Ascending aorta (tissue), 2 donors: ENCODE data around the gene STK32C. TPM values are rescaled to one million over a fixed set of nuclear protein-coding genes. Genes with fewer than 3 reads are reported as not detected.

Experiments
- DNase-seq, 2 donors: peaks; one replicate each; pipeline ENCODE4 v3.0.0-alpha.2; 2019; ENCODE audit warnings: low spot score in 2 of 2
- H3K27ac ChIP-seq, 2 donors: fragments of 200-600 bp; sonication (generic); one replicate each; pipeline ENCODE4 v1.5.1; 2016 to 2017; ENCODE audit warnings: mild to moderate bottlenecking in 1 of 2
- H3K27me3 ChIP-seq: fragments of 200-600 bp; sonication (generic); one replicate; pipeline ENCODE4 v1.5.1; 2017
- H3K36me3 ChIP-seq, 2 donors: fragments of 200-600 bp; sonication (generic); one replicate each; pipeline ENCODE4 v1.5.1; 2016
- H3K4me1 ChIP-seq, 2 donors: fragments of 200-600 bp; sonication (generic); one replicate each; pipeline ENCODE4 v1.5.1; 2016 to 2017; ENCODE audit warnings: mild to moderate bottlenecking in 1 of 2
- H3K4me3 ChIP-seq, 2 donors: fragments of 200-600 bp; sonication (generic); one replicate each; pipeline ENCODE4 v1.5.1; 2016 to 2017; ENCODE audit warnings: mild to moderate bottlenecking in 1 of 2
- H3K9me3 ChIP-seq, 2 donors: fragments of 200-600 bp; sonication (generic); one replicate each; pipeline ENCODE4 v1.5.1; 2016
- intact Hi-C: fragments of 100-400 bp; cut with DNase I; formaldehyde crosslinking; loops from one replicate; pipeline ENCODE4 v1.15.1; 2023
- total RNA-seq: library from RNA; depleted of rRNA; stranded (reverse); fragments of >200 nt; gene quantifications from one replicate; pipeline ENCODE4 v1.1.0, GENCODE V29; 2016
- TF ChIP-seq, protein P1 (sequence below), 3 experiments: fragments of 200-600 bp in 2 of 3; fragments of 450-650 bp in 1 of 3; sonication (generic) in 2 of 3; IDR thresholded peaks; one replicate each; pipeline ENCODE4 v1.5.1; 2016 to 2019; ENCODE audit warnings: antibody characterized with exemption in 3 of 3, mild to moderate bottlenecking in 1 of 3, moderate library complexity in 1 of 3

STK32C gene
- total RNA-seq, 1 donor from 2014 or later, result 16.2 TPM

DNA sequence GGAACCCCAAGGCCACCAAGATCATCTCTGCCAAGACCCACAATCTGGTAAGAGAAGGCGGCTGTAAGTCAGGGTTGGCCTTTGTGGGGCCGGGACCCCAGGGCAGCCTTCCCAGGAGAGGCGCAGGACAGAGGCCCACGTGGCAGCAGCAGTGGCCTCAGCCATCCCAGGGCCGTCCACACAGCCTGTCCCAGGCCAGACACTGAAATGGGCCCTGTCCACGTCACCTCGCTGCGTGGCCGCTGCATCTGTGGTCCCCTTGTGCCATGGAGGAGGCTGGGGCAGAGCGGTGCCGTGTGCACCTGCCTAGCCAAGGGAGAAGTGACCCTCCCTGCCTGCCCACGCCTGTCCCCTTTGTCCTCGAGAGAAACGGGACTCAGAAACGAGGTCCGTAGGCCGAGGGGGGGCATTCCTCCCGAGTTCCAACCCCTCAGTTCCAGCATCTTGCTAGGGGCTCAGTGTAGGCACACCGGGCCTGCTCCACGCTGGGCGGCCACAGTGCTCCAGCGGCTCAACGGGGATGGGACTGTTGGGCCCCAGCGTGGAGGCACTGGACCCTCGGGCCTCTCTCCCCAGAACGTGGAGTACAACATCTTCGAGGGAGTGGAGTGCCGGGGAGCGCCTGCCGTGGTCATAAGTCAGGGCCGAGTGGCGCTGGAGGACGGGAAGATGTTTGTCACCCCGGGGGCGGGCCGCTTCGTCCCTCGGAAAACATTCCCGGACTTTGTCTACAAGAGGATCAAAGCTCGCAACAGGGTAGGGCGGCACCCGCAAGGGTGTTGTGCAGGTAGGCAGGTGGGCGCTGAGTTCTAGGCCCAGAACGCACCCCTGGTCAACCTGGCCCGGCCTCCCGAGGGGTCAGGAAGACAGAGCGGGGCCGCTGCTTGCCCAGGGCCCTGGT, 105.4 kb downstream of the STK32C start:
- Histone ChIP-seq H3K27me3 (no peaks in the 10 kb centered on the region), H3K36me3 (no peaks in the 10 kb centered on the region), H3K4me1 (no peaks in the 10 kb centered on the region), H3K27ac (no peak overlapping the region), H3K9me3 (no peaks in the 10 kb centered on the region), H3K4me3 (no peak overlapping the region)
- intact Hi-C loops, result no loop called here
- TF ChIP-seq, protein P1, sequence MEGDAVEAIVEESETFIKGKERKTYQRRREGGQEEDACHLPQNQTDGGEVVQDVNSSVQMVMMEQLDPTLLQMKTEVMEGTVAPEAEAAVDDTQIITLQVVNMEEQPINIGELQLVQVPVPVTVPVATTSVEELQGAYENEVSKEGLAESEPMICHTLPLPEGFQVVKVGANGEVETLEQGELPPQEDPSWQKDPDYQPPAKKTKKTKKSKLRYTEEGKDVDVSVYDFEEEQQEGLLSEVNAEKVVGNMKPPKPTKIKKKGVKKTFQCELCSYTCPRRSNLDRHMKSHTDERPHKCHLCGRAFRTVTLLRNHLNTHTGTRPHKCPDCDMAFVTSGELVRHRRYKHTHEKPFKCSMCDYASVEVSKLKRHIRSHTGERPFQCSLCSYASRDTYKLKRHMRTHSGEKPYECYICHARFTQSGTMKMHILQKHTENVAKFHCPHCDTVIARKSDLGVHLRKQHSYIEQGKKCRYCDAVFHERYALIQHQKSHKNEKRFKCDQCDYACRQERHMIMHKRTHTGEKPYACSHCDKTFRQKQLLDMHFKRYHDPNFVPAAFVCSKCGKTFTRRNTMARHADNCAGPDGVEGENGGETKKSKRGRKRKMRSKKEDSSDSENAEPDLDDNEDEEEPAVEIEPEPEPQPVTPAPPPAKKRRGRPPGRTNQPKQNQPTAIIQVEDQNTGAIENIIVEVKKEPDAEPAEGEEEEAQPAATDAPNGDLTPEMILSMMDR (IDR thresholded peaks at IDR 0.05), result no peak
- DNase-seq, result no peak

DNA sequence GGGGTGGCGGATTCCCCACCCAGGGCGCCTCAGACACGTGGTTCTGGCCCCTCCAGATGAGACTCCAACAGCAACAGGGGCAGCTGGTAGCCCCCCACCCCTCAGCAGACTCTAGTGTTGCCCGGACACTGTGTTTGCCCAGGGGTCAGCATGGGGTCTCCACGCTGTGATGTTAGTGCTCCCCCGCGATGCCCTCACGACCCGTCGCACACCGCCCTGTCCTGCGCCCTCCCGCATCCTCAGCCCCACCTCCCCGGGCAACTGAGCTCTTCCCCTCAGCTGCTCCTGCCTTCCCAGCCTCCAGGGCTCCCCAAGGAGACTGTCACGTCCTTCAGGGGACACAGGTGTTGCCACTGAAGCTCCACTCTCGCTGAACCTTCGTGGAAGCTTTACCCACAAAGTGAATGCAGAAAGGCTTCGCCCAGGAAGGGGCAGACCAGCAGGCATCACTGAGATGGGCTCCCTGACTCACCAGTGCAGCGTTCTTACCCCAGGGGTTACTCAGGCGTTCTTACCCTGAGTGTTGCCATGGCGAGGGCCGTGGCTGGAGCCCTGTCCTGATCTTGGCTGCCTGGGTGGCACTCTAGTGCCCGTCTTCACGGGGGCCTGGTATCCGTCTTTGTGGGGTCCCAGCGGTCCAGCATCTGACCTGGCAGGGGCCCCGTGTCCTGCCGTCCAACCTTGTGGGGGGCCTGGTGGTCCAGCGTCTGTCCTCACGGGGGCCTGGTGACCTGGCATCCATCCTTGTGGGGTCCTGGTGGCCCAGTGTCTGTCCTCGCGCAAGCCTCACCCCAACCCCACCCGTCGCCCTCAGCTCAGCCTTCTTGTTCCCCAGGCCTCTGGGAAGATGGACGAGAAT, 106.4 kb downstream of the STK32C start:
- Histone ChIP-seq H3K27ac (no peak overlapping the region), H3K27me3 (no peaks in the 10 kb centered on the region), H3K4me1 (no peaks in the 10 kb centered on the region), H3K36me3 (no peaks in the 10 kb centered on the region), H3K4me3 (no peak overlapping the region), H3K9me3 (no peaks in the 10 kb centered on the region)
- intact Hi-C loops, result no loop called here
- DNase-seq, result no peak
- TF ChIP-seq, protein P1 (IDR thresholded peaks at IDR 0.05), result no peak

DNA sequence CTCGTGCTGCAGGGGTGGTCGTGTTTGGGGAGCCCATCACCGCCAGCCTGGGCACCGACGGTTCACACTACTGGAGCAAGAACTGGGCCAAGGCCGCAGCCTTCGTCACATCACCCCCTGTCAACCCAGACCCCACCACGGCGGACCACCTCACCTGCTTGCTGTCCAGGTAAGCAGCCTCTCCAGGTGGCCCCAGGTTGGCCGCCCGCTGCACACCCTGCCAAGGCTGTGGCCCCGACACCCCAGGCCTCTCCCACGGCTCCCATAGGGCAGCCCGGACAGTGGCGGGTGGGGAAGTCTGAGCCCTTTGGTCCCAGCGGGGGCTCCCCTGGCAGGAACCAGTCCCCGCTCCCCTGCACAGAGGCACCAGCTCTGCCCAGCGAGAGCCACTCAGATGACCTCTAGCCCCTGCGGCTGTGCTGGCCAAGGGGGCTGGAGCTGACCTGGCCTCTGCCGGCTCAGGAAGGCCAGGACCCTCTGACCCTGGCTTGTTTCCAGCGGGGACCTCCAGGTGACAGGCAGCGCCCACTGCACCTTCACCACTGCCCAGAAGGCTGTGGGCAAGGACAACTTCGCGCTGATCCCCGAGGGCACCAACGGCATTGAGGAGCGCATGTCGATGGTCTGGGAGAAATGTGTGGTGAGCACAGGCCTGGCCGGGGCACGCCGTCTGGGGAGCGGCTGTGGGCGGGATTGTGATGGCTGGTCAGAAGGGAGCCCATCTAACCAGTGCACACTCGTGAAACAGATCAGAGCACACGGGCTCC, 107.2 kb downstream of the STK32C start:
- no peak for DNase-seq
- Histone ChIP-seq H3K9me3 (no peaks in the 10 kb centered on the region), H3K36me3 (no peaks in the 10 kb centered on the region), H3K27ac (no peak overlapping the region), H3K4me1 (no peaks in the 10 kb centered on the region), H3K4me3 (no peak overlapping the region), H3K27me3 (no peaks in the 10 kb centered on the region)
- TF ChIP-seq, protein P1 (IDR thresholded peaks at IDR 0.05), result no peak
- intact Hi-C loops, result no loop called here

DNA sequence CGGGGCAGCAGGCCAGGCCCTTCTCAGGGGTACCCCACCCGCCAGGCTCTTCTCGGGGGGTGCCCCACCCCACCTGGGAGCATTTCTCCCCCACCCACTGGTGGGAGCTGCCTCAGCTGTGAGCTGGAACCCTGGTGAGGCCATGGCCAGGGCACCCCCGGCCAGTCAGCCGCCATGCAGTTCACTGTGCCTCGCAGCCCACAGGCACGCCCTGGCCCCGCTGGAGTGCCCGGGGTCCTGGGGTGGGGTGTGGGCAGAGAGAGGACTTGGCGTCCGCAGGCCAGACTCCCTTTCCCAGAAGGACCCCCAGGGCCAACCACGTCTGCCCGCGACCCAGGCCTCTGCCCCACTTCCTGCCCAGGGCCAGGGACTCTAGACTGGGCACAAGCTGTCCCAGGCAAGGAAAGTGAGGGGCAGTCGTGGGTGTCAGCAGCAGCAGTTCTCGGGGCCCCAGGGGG, 107.9 kb downstream of the STK32C start:
- H3K36me3 ChIP-seq, result no peaks in the 10 kb centered on the region
- H3K4me3 ChIP-seq, result no peak overlapping the region
- TF ChIP-seq, protein P1 (IDR thresholded peaks at IDR 0.05), result no peak
- no peaks in the 10 kb centered on the region for H3K27me3 ChIP-seq
- intact Hi-C loops, result no loop called here
- H3K27ac ChIP-seq, result no peak overlapping the region
- DNase-seq, result no peak
- no peaks in the 10 kb centered on the region for H3K4me1 ChIP-seq
- H3K9me3 ChIP-seq, result no peaks in the 10 kb centered on the region

DNA sequence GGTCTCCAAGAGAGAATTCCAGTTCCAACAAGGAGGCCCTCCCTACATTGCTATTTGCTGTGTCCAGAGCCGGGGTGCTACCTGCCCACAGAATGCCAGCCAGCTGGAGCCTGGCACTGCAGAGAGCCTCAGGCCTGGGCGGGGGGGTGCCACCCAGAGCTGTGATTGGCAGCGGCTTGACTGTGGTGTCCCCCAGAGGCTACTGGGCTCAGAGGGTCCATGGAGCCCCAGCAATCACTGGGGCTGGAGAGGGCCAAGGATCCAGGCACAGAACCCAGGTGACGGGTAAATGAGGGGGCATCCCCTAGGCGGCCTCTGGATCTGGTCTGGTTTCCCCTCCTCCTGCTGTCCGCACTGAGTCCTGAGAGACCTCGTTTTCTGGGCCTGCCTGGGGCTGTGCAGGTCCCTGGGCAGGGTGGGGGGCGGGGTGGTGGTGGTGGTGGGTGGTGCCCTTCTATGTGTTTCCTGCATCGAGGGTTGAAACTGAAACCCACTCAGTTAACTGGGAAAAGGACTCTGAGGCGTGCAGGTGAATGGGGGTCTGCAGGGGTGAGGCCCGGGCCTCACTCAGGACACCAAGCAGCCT, 108.4 kb downstream of the STK32C start:
- Histone ChIP-seq H3K36me3 (no peaks in the 10 kb centered on the region), H3K9me3 (no peaks in the 10 kb centered on the region), H3K4me3 (no peak overlapping the region), H3K4me1 (no peaks in the 10 kb centered on the region), H3K27ac (no peak overlapping the region), H3K27me3 (no peaks in the 10 kb centered on the region)
- no peak for DNase-seq
- TF ChIP-seq, protein P1 (IDR thresholded peaks at IDR 0.05), result no peak
- intact Hi-C loops, result no loop called here
